Activated CD4-positive, alpha-beta memory T cell treated with anti-CD3 and anti-CD28 coated beads for 36 hours (primary cell): ENCODE measurements around the gene IMPG1. TPM values are rescaled to one million over a fixed set of nuclear protein-coding genes. Genes with fewer than 3 reads are reported as not detected.

Experiments
- CTCF ChIA-PET: fragments of 350-600 bp; sonication (Branson Sonifier 250); formaldehyde crosslinking; loops from one replicate; lab custom pipeline; 2021; ENCODE audit warnings: antibody characterized with exemption, inconsistent platforms; lab: Charles Lee
- POLR2A ChIA-PET: fragments of 350-600 bp; sonication (Branson Sonifier 250); formaldehyde crosslinking; loops from one replicate; lab custom pipeline; 2021; ENCODE audit warnings: antibody characterized with exemption; lab: Charles Lee
- DNase-seq: peaks from one replicate; pipeline ENCODE4 v3.0.0-alpha.2; 2020
- H3K27ac Mint-ChIP-seq: one replicate; pipeline ENCODE4 v1.8.0; 2021; ENCODE audit warnings: mixed read lengths
- H3K27me3 Mint-ChIP-seq: one replicate; pipeline ENCODE4 v1.8.0; 2021; ENCODE audit warnings: mixed read lengths
- H3K36me3 Mint-ChIP-seq: one replicate; pipeline ENCODE4 v1.8.0; 2021; ENCODE audit warnings: mixed read lengths
- H3K4me1 Mint-ChIP-seq: one replicate; pipeline ENCODE4 v1.8.0; 2021; ENCODE audit warnings: low read depth, mixed read lengths
- H3K4me3 Mint-ChIP-seq: one replicate; pipeline ENCODE4 v1.8.0; 2021; ENCODE audit warnings: mild to moderate bottlenecking, mixed read lengths
- H3K9me3 Mint-ChIP-seq: one replicate; pipeline ENCODE4 v1.8.0; 2021; ENCODE audit warnings: mixed read lengths
- intact Hi-C: fragments of 100-400 bp; cut with micrococcal nuclease; formaldehyde crosslinking; loops from one replicate; pipeline ENCODE4 v1.15.1; 2023
- total RNA-seq, 2 experiments: library from RNA; stranded (reverse); gene quantifications; one replicate each; pipeline ENCODE4 v1.2.3, GENCODE V29; 2021

IMPG1 gene
- total RNA-seq, 2 experiments from 2014 or later: not detected

GRCh38 chr6:75880305-75880704 lies 192.2 kb downstream of the IMPG1 start:
- no peaks in the 10 kb centered on the region for H3K9me3 Mint-ChIP-seq
- H3K4me1 Mint-ChIP-seq: no peaks in the 10 kb centered on the region
- no peaks in the 10 kb centered on the region for H3K27me3 Mint-ChIP-seq
- H3K27ac Mint-ChIP-seq: no peak overlapping the region
- ChIA-PET CTCF (interaction anchor here (0.7 to 10.9 kb wide), 2 partner anchors 13 to 17 kb away, joined by 3 to 74 read pairs; no protein-coding TSS in a partner anchor), POLR2A (no interaction called here)
- intact Hi-C loops: no loop called here
- H3K36me3 Mint-ChIP-seq: no peaks in the 10 kb centered on the region
- no peak for DNase-seq
- H3K4me3 Mint-ChIP-seq: no peak overlapping the region

GRCh38 chr6:75876152-75876551 lies 196.3 kb downstream of the IMPG1 start:
- intact Hi-C loops: no loop called here
- no peak overlapping the region for H3K27ac Mint-ChIP-seq
- H3K36me3 Mint-ChIP-seq: no peaks in the 10 kb centered on the region
- no peak overlapping the region for H3K4me3 Mint-ChIP-seq
- no peak for DNase-seq
- no peaks in the 10 kb centered on the region for H3K27me3 Mint-ChIP-seq
- no peaks in the 10 kb centered on the region for H3K9me3 Mint-ChIP-seq
- ChIA-PET CTCF (interaction anchor here (10.9 kb wide), 1 partner anchor 17 kb away, joined by 74 read pairs; no protein-coding TSS in a partner anchor), POLR2A (no interaction called here)
- H3K4me1 Mint-ChIP-seq: no peaks in the 10 kb centered on the region

GRCh38 chr6:75874224-75874623 lies 198.2 kb downstream of the IMPG1 start:
- Mint-ChIP-seq H3K4me1 (no peaks in the 10 kb centered on the region), H3K27me3 (no peaks in the 10 kb centered on the region), H3K27ac (no peak overlapping the region), H3K9me3 (no peaks in the 10 kb centered on the region), H3K36me3 (no peaks in the 10 kb centered on the region), H3K4me3 (no peak overlapping the region)
- ChIA-PET CTCF (interaction anchor here (10.9 kb wide), 1 partner anchor 19 kb away, joined by 74 read pairs; no protein-coding TSS in a partner anchor), POLR2A (no interaction called here)
- no peak for DNase-seq
- intact Hi-C loops: no loop called here
